NCI-H2196 treated with DMSO at 0.1 percent for 48 hours (cell line): Measurements from ENCODE around the gene ODC1.

ENCODE experiments used
- DNase-seq: peaks from one replicate; lab custom pipeline; 2025; ENCODE audit not compliant: unreplicated experiment; lab: John Stamatoyannopoulos, UW

Gene ODC1

DNA sequence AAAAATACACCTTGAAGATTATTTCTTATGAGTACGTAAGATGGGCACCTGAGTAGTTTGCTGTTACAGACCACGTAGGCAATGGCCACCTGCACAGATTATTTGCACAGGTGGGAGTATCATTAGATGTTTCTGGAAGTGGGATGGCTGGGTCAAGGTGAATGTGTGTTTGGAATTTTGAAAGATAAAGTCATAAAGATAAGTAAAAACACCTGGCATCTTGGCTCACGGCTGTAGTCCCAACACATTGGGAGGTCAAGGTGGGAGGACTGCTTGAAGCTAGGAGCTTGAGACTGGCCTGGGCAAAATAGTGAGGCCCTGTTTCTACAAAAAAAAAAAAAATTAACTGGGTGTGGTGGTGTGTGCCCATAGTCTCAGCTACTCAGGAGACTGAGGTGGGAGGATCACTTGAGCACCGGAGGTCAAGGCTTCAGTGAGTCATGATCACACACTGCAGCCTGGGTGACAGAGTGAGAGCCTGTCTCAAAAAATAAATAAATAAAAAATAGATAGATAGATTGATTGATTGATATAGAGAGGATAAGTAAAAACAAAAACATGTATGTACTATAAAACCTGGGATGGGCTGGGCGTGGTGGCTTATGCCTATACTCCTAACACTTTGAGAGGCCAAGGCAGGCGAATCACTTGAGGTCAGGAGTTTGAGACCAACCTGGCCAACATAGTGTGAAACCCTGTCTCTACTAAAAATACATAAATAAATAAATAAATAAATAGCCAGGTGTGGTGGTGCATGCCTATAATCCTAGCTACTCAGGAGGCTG lies 30.4 kb downstream of the ODC1 start:
- DNase-seq: no peak

DNA sequence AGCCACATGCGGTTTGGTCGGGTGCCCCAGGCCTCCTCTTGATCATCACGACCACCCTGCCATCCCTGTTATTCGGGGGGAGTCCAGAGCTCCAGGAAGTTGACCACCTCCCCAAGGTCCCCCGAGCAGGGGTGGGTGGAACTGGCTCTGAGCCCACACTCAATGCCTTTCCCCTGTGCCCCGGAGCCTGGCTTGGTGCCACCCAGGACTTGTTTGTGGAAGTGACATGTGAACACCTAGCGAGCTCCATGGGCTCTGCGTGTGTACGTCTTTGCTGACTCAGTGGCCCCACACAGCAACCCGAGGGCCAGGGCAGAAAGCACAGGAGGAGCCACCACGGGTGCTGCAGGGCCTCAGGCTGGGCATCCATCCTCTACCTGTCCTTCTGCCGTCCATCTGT lies 32.5 kb downstream of the ODC1 start:
- DNase-seq: no peak

DNA sequence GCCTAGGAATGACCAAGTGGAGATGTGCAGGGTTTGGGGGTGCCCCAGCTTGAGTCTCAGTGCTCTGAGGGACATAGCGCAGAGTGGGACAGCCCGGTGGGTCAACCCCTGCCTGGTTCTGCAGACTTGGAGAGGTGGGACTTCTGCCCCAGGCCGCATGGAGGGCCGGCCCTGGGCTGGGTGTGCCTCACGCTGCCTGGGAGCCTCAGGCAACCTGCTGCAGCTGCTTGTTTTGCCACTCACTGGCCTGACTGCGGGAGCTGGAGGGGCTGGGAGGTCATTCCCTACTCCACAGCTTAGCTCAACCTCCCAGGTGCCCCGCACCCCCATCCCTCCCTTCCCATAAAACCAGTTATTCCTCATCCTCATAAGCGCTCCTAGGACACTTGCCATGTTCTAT lies 33.1 kb downstream of the ODC1 start:
- no peak for DNase-seq

DNA sequence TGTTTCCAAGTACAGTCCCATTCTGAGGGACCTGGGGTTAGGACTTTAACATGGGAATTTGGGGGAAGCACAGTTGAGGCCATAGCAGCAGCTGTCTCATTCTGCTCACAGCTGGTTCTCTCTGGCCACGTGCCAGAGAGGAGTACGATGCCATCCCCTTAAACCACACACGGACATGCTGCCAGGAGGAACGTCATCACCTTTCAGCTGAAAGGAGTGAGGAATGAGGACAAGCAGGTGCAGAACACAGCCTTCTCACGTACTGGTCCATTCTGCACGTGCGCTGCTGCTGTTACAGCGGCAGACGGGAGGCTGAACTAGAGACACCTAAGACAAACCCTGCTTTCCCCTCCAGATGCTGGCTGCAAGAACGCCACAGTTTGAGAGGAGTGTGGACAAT lies 33.5 kb downstream of the ODC1 start:
- peak; percentile 80 for DNase-seq

DNA sequence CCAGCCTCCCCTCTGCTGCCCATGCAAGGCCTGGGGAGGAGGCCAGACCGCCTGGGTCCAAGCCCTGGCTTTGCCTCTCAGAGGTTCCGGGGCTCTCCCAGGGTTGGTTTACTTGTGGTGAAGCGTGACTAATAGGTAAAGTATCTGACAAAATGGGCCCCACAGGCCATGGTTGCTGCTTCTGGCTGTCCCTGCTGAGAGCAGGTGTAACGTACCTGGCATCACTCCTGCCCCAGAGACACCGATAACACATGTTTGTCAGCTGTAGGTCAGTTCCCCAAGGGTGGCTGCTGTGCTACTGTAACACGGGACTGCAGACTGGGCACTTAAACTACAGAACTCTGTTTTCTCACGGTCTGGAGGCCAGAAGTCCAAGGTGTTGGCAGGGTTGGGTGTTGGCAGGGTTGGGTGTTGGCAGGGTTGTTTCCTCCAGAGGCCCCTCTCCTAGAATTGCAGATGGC lies 34.1 kb downstream of the ODC1 start:
- peak; percentile 71 for DNase-seq

DNA sequence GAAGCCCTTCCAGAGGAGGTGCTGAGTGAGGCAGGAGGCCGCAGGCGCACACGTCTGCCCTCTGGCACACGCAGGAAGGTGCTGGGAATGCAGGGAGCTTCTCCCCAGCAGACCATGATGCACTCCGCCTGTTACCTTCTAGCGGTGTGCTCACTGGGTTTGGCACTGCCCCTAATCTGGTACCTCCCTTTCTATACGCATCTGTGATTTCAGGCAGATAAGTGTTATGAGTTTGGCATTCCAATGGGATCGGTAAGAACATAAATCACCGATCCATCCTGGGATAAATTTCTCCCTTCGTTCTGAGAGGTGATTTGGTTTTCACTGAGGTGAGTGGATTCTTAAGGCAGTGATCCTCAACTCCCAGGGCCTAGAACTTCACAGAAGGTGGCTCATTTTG lies 34.6 kb downstream of the ODC1 start:
- DNase-seq: no peak

DNA sequence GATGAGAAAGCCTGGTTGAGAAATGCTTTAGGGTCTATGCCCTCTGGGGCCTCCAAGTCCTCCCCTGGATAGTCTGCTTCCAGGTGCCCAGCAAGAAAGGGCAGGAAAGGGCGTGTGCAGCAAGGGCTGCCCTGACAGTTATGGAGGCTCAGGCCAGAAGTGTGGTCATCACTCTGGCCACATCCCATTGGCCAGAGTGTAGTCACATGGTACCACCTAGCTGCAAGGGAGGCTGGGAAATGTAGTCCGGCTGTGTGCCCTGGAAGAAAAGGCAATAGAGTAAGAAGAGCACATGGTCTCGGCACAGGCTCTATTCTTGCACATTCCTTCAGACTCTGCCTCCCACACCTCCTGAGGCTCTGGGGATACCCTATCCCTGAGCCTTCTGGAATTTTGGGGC lies 35.7 kb downstream of the ODC1 start:
- DNase-seq: no peak

DNA sequence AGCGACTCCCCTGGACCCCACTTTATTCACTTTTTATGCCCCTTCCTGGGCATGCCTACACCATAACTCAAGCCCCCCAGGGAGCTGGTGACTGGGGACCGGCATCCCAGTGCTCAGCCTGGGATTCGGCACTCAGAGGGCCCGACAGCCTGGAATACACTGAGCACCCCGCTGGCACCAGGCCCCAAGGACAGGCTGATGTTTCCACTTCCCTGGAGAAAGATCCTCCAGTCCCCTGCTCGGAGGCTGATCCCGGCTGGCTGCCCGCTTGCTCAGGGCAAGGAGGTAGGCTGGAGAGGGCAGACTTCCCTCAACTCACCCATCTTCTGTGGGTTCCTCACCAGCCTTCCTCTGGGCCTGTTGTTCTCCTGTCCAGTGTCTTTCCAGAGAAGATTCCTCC lies 36.6 kb downstream of the ODC1 start:
- DNase-seq: no peak

DNA sequence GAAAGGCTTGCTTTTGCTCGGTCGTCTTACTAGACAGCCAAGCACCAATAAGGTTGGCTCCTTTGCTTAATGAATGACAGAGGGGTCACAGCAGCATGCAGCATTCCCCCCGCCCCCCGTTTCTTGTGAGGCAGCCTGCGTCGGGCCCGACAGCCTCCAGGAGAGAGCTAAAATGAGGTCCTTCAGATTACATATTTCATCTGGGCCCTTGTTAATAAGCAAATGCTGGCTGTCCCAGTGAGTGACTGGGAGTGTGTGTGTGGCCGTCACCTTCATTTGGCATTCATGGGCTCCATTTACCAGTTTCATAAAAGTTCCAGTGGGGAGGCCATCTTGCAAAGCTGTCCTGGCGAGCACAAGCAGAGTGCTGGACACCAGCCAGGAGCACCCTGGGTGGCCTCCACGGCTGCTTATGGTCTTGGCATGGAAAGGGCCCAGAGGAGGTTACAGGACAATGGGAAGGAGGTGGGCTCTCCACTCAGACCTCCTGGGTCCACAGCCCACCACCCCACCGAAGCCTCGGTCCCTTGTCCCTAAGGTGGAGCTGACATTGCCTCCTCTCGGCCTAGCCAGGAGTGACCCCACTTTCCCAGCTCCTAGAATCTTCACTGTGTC lies 37.2 kb downstream of the ODC1 start:
- DNase-seq: no peak

DNA sequence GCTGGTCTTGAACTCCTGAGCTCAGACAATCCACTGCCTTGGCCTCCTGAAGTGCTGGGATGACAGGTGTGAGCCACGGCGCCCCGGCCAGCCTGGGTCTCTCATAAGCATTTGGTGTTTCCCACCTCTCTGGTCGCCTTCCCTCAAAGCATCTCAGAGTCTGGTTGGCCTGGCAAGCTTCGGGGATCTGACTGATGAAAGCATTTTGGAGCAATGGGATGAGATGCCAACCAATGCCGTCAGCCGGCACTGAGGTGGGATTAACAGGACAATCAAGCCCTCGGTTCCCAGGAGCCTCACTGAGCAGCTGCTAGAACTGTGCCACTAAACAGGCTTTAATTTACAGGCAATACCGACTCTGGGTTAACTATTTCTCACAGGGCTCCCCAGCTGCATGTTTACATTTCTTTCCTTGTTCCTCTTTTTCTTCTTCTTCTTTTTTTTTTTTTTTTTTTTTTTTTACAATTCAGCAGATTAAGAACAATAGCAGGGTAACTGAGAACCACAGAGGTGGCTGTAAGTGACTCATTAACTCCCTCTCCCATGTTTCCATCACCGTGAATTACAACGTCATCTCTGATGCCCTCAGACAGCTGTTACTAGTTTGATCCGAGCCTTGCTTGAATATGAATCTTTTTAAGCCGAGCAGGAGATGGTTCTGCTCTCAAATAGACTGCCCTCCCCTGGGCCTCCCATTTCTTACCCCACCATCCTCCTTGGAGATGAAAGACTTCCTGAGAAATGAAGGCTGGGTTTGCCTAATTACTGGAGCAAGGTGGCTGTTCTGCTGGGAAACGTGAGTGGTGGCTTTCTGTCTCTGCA lies 37.9 kb downstream of the ODC1 start:
- DNase-seq: no peak

DNA sequence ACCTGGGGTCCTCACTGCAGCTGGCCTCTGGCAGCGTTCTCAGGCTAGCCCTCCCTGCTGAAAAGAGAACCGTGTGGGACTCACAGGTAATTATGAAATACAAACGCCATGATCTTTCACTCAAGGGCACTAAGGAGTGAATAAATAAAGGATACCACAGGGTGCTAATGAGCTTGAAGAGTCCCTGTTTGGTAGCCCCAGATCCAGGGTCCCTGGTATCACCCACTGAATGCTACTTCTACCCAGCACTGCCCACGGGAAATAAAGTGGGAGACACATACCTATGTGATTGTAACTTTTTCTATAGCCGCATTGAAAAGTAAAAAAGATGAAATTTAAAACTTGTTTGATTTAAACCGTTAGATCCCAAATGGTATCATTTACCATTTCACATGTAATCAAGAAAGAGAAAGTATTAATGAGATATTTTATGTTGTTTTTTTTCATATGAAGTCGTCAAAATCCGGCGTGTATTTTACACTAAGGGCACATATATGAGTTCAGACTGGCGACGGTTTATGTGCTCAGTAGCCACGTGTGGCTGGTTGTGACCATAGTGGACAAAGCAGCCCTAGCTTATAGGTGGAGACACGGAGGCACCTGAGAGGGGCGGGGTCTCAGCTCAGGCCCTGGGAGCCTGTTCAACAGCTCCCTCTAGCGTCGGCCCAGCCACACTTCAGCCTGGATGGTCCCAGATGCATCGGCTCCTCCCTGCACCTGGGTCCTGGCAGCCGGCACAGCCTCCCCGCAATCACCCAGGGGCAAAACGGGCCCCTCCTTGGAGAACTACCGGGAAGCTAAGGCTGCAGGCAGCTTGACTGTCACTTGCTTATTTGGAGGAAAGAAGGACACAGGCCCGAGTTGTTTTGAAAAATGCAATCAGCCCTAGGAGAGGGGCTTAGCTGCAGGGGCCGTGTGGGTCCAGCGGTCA lies 39.2 kb downstream of the ODC1 start:
- peak; percentile 88 for DNase-seq

DNA sequence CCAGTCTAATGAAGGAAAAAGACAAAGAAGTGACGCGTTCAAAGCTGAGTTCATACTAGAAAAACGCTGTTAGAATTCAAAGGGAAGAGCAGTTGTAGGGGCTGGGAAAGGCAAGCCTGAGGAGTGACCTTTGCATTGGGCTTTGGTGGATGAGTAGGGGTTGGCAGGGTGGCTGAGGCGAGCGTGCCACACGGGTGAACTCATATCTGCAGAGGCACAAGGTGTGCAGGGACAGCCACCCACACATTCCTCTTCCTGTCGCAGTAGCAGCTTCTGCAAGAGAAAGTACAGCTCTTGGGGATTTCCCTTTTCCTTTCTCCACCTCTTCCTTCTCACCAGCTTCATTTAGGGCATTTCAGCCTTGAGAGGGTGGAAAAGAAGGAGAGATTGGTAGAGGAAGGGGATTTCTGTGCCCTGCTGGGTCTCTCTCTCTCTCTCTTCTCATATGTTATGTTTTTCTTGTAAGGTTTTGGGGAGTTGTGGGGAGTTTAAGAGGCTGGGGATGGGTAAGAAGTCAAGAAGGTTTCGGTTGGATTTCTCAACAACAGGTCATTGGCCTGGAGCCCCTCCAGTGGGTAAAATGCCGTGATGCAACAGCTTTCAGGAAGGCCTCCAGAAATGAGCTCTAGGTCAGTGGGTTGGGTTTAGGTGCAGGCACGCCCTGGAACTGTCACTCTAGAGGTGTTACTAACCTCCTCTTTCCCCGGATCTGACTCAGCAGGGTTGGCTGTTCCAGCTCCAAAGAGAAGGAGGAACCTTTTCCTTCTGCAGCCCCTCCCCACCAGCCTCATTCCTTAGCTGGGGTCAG lies 40.1 kb downstream of the ODC1 start:
- peak; percentile 40 for DNase-seq

DNA sequence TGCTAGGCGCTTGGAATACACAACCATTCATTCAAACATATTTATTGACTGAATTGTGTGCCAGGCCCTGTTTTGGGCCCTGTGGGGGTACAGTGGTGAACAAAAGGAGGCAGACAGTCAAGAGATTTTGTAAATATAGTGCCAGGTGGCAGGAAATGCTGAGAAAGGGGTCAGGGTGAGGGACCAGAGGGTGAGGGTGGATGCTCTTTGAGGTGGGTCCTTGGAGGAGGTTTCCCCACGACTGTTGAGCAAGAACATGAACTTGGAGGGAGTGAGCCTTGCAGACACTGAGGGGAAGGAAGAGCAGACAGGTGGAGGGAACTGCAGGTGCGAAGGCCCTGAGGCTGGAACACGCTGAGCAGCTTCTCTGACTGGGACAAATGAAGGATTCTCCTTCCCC lies 40.7 kb downstream of the ODC1 start:
- no peak for DNase-seq

DNA sequence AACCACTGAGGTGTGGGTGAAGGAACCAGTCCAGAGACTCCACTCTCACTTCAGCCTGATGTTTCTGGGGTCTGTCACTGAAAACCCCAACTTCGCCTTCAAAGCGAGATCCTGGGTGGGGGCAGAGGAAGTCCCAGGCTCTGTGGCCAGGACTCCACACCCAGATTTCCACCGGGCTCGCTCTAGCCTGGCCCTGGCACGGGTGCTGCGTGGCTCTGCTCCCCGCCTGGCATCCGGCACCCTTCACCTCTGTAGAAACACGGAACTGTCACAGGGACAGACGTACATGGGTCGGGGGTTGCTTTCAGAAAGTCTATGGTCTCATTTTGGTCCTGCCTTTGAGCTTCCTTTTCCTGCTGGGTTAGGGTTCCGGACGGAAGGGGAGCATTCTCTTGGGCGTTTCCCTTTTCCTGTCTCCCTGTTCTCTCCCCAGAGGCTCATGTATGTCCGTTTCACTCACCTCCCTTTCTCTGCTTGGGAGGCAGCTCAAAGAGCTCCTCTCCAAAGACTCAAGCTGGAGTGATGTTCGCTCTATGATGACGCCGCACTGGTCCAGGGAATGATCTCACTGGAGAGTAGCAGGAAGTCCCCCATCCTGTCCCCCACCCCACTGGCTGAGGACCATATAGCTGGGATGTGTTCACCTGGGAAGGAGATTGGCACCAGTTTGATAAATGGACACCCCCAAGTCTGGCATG lies 41.5 kb downstream of the ODC1 start:
- DNase-seq: no peak

DNA sequence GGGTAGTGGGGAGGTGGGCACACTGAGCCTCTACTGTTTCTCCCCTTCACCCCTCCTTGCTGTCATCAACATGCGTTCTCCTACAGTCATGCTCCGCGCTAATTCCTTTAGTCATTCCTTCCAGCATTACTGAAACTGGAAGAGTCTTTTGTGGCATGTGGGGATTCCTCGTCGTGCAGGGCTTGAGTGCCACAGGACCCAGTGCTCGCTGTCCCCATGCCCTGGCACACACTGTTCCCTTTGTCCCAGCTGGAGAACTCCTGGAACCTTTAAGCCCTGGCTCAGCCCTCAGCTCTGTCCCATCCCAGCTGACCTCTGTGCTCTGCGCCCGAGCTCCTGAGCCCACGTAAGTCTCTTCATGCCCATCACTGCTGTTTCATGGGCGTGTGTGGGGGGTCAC lies 42.1 kb downstream of the ODC1 start:
- DNase-seq: no peak

DNA sequence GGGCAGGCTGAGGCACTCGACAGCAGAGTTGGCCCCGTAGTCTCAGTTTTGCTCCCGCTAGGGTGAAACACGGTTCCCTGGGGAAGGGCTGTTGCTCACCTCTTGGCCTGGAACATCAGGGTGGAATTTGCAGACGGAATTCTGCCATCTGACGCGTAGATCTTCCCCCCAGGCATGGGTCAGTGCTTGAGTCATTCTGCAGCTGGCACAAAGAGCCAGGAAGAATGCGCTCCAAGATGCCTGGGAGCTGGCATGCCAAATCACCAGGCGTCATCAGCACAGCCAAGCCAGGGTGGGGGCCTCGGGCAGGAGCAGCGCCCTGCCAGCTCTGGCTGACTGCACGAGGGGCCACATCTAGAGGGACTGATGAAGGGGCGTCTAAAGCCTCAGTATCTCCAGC lies 42.7 kb downstream of the ODC1 start:
- DNase-seq: no peak

DNA sequence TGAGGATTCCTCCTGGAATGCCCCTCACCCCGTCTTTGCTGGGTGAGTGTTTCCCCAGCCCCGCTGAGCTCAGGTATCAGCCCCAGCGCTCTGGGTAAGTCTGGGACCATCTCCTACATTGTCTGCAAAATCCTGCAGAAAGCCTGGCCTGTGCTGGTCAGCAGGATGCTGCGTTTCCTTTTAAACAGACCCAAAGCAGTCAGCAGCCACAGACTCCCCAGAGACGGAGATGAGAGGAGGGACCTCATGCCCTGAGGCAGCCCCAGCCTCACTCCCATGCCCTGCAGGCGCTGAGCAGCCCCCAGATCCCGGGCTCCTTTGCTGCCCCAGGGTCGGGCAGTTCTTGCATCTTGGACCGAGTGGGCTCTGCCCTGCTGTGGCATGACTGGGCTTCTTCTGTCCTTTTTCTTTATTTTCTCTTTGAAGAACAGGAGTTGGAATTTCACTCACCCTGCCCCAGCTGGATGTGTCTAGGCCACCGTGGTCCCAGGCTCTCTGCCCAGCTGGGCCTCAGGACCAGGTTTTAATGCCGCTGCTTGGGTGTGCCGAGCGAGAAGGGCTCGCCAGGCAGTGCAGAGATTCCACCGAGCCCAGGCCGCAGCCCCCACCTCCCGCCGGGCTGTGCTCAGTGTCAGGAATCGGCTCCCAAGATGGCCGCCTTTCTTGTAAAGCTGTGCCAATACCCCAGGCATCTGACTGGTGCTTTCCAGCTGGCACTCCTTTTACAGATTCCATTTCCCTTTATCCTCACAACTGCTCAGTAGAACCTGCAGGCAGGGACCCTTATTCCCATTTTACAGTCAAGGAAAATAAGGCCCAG lies 43.6 kb downstream of the ODC1 start:
- no peak for DNase-seq

DNA sequence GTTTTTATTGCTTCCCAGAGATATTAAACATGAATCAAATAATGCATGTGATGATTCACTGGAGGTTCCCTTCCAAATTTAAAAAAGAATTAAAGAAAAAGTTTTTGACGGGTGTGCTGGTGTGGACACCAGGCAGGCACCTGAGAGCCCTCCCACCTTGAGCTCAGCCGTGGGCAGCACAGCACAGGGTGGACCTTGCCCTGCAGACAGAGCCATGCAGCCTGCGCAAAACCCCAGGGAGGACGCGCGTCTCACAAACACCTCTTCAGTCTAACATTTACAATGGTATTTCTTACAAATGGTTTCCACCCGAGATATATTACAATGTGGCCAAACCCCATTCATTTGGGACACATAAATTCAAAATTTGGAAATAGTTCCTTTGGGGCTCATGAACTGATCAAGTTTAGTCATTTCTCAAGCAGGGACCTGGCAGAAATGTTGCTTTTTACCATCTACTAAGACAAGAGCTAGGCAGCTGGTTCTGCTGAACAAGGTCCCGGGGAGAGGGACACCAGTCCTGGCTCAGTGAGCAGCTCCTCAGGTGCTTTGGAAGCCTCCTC lies 45.4 kb downstream of the ODC1 start:
- no peak for DNase-seq
